Measurements from ENCODE around the gene KCNK10. TPM values are rescaled to one million over a fixed set of nuclear protein-coding genes. Genes with fewer than 3 reads are reported as not detected.

Gene KCNK10
- total RNA-seq, 6 experiments from 2014 or later, result not detected

DNA sequence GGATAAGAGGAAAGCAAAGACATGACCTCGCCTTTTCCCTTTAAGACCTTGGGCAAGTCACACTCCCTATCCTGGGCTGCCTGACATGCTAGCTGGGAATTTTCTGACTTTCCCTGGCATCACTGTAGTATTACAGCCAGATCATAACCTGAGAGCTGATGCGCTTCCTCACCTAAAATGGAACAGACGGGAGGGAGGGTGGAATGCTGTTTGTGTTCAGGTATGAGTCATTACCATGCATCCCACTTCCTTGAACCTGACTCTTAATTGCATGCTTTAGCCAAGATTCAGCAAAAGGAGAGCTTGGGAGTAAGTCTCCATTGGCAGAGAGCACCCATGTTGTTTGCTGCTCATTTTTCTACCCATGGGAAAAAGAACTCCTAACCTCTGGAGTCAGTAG, 156.5 kb downstream of the KCNK10 start:
- peak; percentile 16 for DNase-seq
- Mint-ChIP-seq H3K27me3 (ENCODE audit: insufficient read depth) (no peaks in the 10 kb centered on the region), H3K9me3 (no peaks in the 10 kb centered on the region), H3K4me1 (ENCODE audit: low read depth) (no peaks in the 10 kb centered on the region), H3K27ac (no peak overlapping the region), H3K36me3 (ENCODE audit: low read depth) (no peaks in the 10 kb centered on the region), H3K4me3 (no peak overlapping the region)
- TF ChIP-seq, protein P1, sequence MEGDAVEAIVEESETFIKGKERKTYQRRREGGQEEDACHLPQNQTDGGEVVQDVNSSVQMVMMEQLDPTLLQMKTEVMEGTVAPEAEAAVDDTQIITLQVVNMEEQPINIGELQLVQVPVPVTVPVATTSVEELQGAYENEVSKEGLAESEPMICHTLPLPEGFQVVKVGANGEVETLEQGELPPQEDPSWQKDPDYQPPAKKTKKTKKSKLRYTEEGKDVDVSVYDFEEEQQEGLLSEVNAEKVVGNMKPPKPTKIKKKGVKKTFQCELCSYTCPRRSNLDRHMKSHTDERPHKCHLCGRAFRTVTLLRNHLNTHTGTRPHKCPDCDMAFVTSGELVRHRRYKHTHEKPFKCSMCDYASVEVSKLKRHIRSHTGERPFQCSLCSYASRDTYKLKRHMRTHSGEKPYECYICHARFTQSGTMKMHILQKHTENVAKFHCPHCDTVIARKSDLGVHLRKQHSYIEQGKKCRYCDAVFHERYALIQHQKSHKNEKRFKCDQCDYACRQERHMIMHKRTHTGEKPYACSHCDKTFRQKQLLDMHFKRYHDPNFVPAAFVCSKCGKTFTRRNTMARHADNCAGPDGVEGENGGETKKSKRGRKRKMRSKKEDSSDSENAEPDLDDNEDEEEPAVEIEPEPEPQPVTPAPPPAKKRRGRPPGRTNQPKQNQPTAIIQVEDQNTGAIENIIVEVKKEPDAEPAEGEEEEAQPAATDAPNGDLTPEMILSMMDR (IDR thresholded peaks at IDR 0.05), result no peak

DNA sequence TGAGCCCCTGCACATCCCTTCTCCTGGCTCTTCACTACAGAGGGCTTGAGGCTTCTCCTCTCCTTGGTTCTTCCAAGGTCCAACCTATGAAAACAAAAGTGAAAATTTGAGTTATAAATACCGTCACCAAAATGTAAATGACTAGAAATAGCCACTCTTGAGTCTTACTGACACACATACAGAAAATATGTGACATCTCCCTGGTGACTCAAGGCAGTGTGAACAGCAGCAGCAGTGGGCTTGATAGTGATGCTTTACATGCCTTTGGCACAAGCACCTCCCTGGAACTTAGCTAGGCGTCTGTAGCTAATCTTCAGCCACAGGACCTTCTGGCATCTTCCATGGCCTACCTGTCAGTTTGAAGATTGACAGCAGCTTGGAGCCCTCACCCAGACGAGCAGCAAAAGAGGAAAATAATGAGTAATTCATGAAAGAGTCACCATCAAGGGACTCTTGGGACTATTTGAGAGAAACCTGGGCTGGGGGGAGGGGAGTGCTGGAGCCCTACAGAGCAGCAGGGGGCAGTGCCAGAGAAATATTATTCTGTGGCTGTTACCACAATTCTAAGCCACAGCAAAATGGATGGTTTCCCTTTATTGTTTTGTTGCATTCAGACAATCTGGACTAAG, 158.0 kb downstream of the KCNK10 start:
- DNase-seq, result no peak
- no peaks in the 10 kb centered on the region for H3K9me3 Mint-ChIP-seq

DNA sequence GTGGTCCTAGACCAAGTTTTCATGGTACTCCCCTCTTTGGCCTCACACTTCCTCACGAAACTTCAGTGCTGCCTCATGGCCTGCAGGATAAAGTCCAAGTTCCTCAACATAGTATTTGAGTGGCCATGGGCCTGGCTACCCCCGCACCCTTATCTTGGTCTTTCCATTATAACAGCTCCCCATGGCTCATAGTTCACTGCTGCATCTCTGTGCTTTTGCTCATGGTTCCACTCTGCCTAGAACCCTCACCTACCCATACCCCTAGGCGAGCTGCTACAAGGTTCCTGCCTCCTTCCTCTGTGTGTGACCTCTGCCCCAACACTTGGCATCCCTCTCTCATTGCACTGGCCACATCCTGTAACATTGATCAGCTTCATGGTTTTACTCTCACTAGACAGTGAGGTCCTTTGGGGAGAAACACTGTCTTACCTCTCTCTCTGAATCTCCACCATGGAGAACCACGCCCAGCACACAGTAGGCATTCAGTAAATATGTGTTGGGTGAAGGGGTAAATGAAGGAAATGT, 159.3 kb downstream of the KCNK10 start:
- no peak overlapping the region for H3K27ac Mint-ChIP-seq
- DNase-seq, result no peak
- H3K4me3 Mint-ChIP-seq, result no peak overlapping the region
- H3K27me3 Mint-ChIP-seq (ENCODE audit: insufficient read depth), result peaks cover 4% of the 10 kb centered on the region
- H3K4me1 Mint-ChIP-seq (ENCODE audit: low read depth), result no peaks in the 10 kb centered on the region
- H3K36me3 Mint-ChIP-seq (ENCODE audit: low read depth), result no peaks in the 10 kb centered on the region
- peaks cover 8% of the 10 kb centered on the region; the same call in 1 of the 2 replicates for H3K9me3 Mint-ChIP-seq
- TF ChIP-seq, protein P1 (IDR thresholded peaks at IDR 0.05), result no peak

More for the DNA sequence above, 158.0 kb downstream of the KCNK10 start:
- TF ChIP-seq, protein P1 (IDR thresholded peaks at IDR 0.05), result no peak
- Mint-ChIP-seq H3K36me3 (ENCODE audit: low read depth) (no peaks in the 10 kb centered on the region), H3K4me1 (ENCODE audit: low read depth) (no peaks in the 10 kb centered on the region), H3K4me3 (no peak overlapping the region), H3K27ac (no peak overlapping the region), H3K27me3 (ENCODE audit: insufficient read depth) (peaks cover 2% of the 10 kb centered on the region; the same call in 1 of the 2 replicates)

DNA sequence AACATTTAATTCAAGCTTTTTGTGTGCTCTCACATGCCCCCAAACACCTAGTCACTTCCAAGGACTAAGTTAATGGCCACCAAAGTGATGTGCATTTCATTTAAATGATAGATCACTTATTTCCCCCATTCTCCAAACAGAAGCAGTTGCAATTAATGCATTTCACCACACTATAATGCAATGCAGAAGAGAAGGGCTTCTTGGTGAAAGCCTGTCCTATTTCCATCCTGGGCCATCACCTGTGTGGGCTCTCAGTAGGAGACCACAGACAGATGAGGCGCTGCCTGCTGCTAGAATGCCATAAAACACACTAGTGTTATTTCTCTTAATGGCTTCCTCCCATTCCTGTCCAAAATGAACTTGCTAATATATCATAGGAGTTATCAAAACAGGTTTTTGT, 166.9 kb downstream of the KCNK10 start:
- Mint-ChIP-seq H3K9me3 (peaks cover 15% of the 10 kb centered on the region; the same call in 1 of the 2 replicates), H3K27ac (no peak overlapping the region), H3K4me1 (ENCODE audit: low read depth) (no peaks in the 10 kb centered on the region), H3K4me3 (no peak overlapping the region), H3K36me3 (ENCODE audit: low read depth) (no peaks in the 10 kb centered on the region), H3K27me3 (ENCODE audit: insufficient read depth) (peaks cover 6% of the 10 kb centered on the region)
- TF ChIP-seq, protein P1 (IDR thresholded peaks at IDR 0.05), result no peak
- no peak for DNase-seq

DNA sequence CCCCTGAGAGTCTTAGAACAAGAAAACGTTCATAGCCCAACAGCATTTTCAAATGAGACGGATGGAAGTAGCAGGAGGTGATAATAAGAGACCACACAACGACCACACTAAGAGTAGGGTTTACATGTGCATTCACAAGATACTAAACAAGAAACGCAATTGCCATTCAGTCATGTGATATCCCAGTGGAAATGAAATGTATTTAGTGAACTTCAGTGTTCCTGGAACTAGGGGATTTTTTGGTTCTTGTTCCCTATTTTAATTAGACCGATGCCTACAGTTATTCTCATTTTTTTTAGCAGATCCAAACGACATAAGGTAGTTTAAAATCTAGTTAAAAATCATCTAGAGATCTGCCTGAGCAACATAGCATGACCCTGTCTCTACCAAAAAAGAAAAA, 168.1 kb downstream of the KCNK10 start:
- TF ChIP-seq, protein P1 (IDR thresholded peaks at IDR 0.05), result no peak
- Mint-ChIP-seq H3K9me3 (peaks cover 15% of the 10 kb centered on the region; the same call in 1 of the 2 replicates), H3K4me1 (ENCODE audit: low read depth) (no peaks in the 10 kb centered on the region), H3K4me3 (no peak overlapping the region), H3K27ac (no peak overlapping the region), H3K27me3 (ENCODE audit: insufficient read depth) (peaks cover 3% of the 10 kb centered on the region), H3K36me3 (ENCODE audit: low read depth) (no peaks in the 10 kb centered on the region)
- no peak for DNase-seq

All from HFFc6 (cell line).